ENCODE results near the gene TCERG1. TPM values are rescaled to one million over a fixed set of nuclear protein-coding genes. Genes with fewer than 3 reads are reported as not detected.

TCERG1 gene
- total and polyA plus RNA-seq, 7 donors, result 18.4 to 44.3 (median 30.5) TPM

GRCh38 chr5:146457431-146457830, 10.3 kb downstream of the TCERG1 start:
- no peak for TF ChIP-seq CTCF (IDR thresholded peaks at IDR 0.05)
- no peaks in the 10 kb centered on the region for H3K9me3 ChIP-seq
- H3K27me3 ChIP-seq (ENCODE audit: insufficient read depth in 3 of 3, low read length in 2 of 3), result no peaks in the 10 kb centered on the region
- H3K4me3 ChIP-seq, result no peak overlapping the region
- peaks cover 11 to 72% of the 10 kb centered on the region in 2 donors for H3K36me3 ChIP-seq (ENCODE audit: insufficient read depth in 1 of 2, low read depth in 1 of 2)
- 87 to 93% (median 91%) methylated on average over 2 of the region's 2 CpGs for WGBS, 3 donors
- no peak overlapping the region for H3K27ac ChIP-seq
- ATAC-seq (no peak), DNase-seq (no peak)
- intact Hi-C loops (cut with DNase I), result loop anchor here in 1 of 2 donors (10.0 kb wide), 1 partner anchor 323 kb away; no protein-coding TSS in a partner anchor
- H3K4me1 ChIP-seq, result peaks cover 5% of the 10 kb centered on the region

GRCh38 chr5:146458894-146459293, 11.8 kb downstream of the TCERG1 start:
- H3K4me1 ChIP-seq, result no peaks in the 10 kb centered on the region
- H3K27ac ChIP-seq, result no peak overlapping the region
- ATAC-seq (no peak), DNase-seq (no peak)
- 96 to 98% (median 96%) methylated on average over 5 of the region's 5 CpGs for WGBS, 3 donors
- intact Hi-C loops (cut with DNase I), result loop anchor here in 1 of 2 donors (10.0 kb wide), 1 partner anchor 324 kb away; no protein-coding TSS in a partner anchor
- H3K36me3 ChIP-seq (ENCODE audit: insufficient read depth in 1 of 2, low read depth in 1 of 2), result peaks cover 14 to 87% of the 10 kb centered on the region in 2 donors
- TF ChIP-seq CTCF (IDR thresholded peaks at IDR 0.05), result no peak
- no peaks in the 10 kb centered on the region for H3K27me3 ChIP-seq (ENCODE audit: insufficient read depth in 3 of 3, low read length in 2 of 3)
- no peak overlapping the region for H3K4me3 ChIP-seq
- no peaks in the 10 kb centered on the region for H3K9me3 ChIP-seq

- peaks cover 14 to 90% of the 10 kb centered on the region in 2 donors for H3K36me3 ChIP-seq (ENCODE audit: insufficient read depth in 1 of 2, low read depth in 1 of 2)
- no peaks in the 10 kb centered on the region for H3K27me3 ChIP-seq (ENCODE audit: insufficient read depth in 3 of 3, low read length in 2 of 3)
- H3K4me3 ChIP-seq, result no peak overlapping the region
- WGBS, 3 donors, result 38 to 59% (median 57%) methylated on average over 1 of the region's 1 CpG
- no peaks in the 10 kb centered on the region for H3K4me1 ChIP-seq
- no peak overlapping the region for H3K27ac ChIP-seq
- no peak for DNase-seq
- H3K9me3 ChIP-seq, result no peaks in the 10 kb centered on the region
- intact Hi-C loops (cut with DNase I), result no loop called here
- no peak for ATAC-seq
- TF ChIP-seq CTCF (IDR thresholded peaks at IDR 0.05), result no peak
These were observed 14.2 kb downstream of the TCERG1 start for GRCh38 chr5:146461319-146461718.

GRCh38 chr5:146463446-146463845, 16.3 kb downstream of the TCERG1 start:
- no peak for ATAC-seq
- Histone ChIP-seq H3K36me3 (ENCODE audit: insufficient read depth in 1 of 2, low read depth in 1 of 2) (peaks cover 8 to 84% of the 10 kb centered on the region in 2 donors), H3K4me3 (no peak overlapping the region)

More at GRCh38 chr5:146463446-146463845, 16.3 kb downstream of the TCERG1 start:
- intact Hi-C loops (cut with DNase I), result no loop called here
- Histone ChIP-seq H3K4me1 (no peaks in the 10 kb centered on the region), H3K27me3 (ENCODE audit: insufficient read depth in 3 of 3, low read length in 2 of 3) (no peaks in the 10 kb centered on the region), H3K27ac (no peak overlapping the region), H3K9me3 (no peaks in the 10 kb centered on the region)
- DNase-seq, result no peak
- TF ChIP-seq CTCF (IDR thresholded peaks at IDR 0.05), result no peak
- whole genome bisulfite sequencing, 3 donors, result 91 to 95% (median 91%) methylated on average over 6 of the region's 6 CpGs
